GM19328 (cell line): Measurements from ENCODE around the gene COX20.
A peak's percentile ranks its signal among the peaks of the same experiment; 100 is the strongest.
"Not testable (repeated sequence)": the region's sequence is repeated elsewhere in the genome, so short reads cannot be mapped to it uniquely, and the experiment has no call there.

Experiments used
- ATAC-seq: cut with Tn5 transposase; IDR thresholded peaks from one replicate; pipeline ENCODE4 v1.9.1; 2021; ENCODE audit warnings: mild to moderate bottlenecking, moderate library complexity; ENCODE audit not compliant: unreplicated experiment

Gene COX20

GRCh38 chr1:244835276-244836134, at the start of gene COX20:
TSS of gene COX20 (plus strand) at chr1:244835658. CDS start at chr1:244835715, 57 bp downstream.
- peak; percentile 63 for ATAC-seq

GRCh38 chr1:244788493-244789275, 46.8 kb upstream of the COX20 start:
- no peak for ATAC-seq

GRCh38 chr1:244789276-244789580, 46.2 kb upstream of the COX20 start:
- no peak for ATAC-seq

- ATAC-seq, result no peak
Observed at GRCh38 chr1:244789731-244790130, 45.7 kb upstream of the COX20 start.

GRCh38 chr1:244791061-244791460, 44.4 kb upstream of the COX20 start:
- ATAC-seq, result no peak

- ATAC-seq, result no peak
Observed at GRCh38 chr1:244792188-244792850, 43.1 kb upstream of the COX20 start.

GRCh38 chr1:244794071-244794470, 41.4 kb upstream of the COX20 start:
- no peak for ATAC-seq

- not testable (repeated sequence) for ATAC-seq
Observed at GRCh38 chr1:244794516-244794915, 40.9 kb upstream of the COX20 start.

- no peak for ATAC-seq
Observed at GRCh38 chr1:244796719-244797406, 38.6 kb upstream of the COX20 start.

- no peak for ATAC-seq
Observed at GRCh38 chr1:244800821-244801220, 34.6 kb upstream of the COX20 start.

- ATAC-seq, result peak; percentile 76
Observed at GRCh38 chr1:244801246-244801645, 34.2 kb upstream of the COX20 start.

- no peak for ATAC-seq
Observed at GRCh38 chr1:244802041-244802440, 33.4 kb upstream of the COX20 start.

- ATAC-seq, result no peak
Observed at GRCh38 chr1:244802556-244803239, 32.8 kb upstream of the COX20 start.

GRCh38 chr1:244804841-244805240, 30.6 kb upstream of the COX20 start:
- no peak for ATAC-seq

- no peak for ATAC-seq
Observed at GRCh38 chr1:244807138-244807537, 28.3 kb upstream of the COX20 start.

GRCh38 chr1:244810221-244810620, 25.2 kb upstream of the COX20 start:
- no peak for ATAC-seq

- no peak for ATAC-seq
Observed at GRCh38 chr1:244813327-244813726, 22.1 kb upstream of the COX20 start.

- ATAC-seq, result no peak
Observed at GRCh38 chr1:244815600-244816099, 19.8 kb upstream of the COX20 start.

GRCh38 chr1:244817415-244817894, 18.0 kb upstream of the COX20 start:
- ATAC-seq, result no peak

GRCh38 chr1:244820131-244820530, 15.3 kb upstream of the COX20 start:
- ATAC-seq, result no peak
